Esophagus (tissue), 2 donors: ENCODE data around the gene MCM3AP. TPM values are rescaled to one million over a fixed set of nuclear protein-coding genes. Genes with fewer than 3 reads are reported as not detected.
"Not testable (repeated sequence)": the region's sequence is repeated elsewhere in the genome, so short reads cannot be mapped to it uniquely, and the experiment has no call there.

Experiments used
- H3K27ac ChIP-seq, 2 donors: one replicate each; pipeline ENCODE4 v1.5.1; 2013; ENCODE audit warnings: low read depth in 2 of 2, mild to moderate bottlenecking in 2 of 2, inconsistent platforms in 1 of 2, low read length in 1 of 2, moderate library complexity in 1 of 2
- H3K27me3 ChIP-seq, 2 donors: one replicate each; pipeline ENCODE4 v1.6.1; 2013; ENCODE audit warnings: low read length in 2 of 2, control low read depth in 1 of 2, mild to moderate bottlenecking in 1 of 2; ENCODE audit not compliant: insufficient read depth in 2 of 2, control insufficient read depth in 1 of 2
- H3K36me3 ChIP-seq, 2 donors: one replicate each; pipeline ENCODE4 v1.6.1; 2013; ENCODE audit warnings: low read length in 1 of 2; ENCODE audit not compliant: control insufficient read depth in 2 of 2, insufficient read depth in 2 of 2
- H3K4me1 ChIP-seq, 2 donors: one replicate each; pipeline ENCODE4 v1.6.1; 2013; ENCODE audit warnings: low read length in 1 of 2; ENCODE audit not compliant: control insufficient read depth in 2 of 2, insufficient read depth in 2 of 2
- H3K4me3 ChIP-seq, 2 donors: one replicate each; pipeline ENCODE4 v1.5.1; 2013; ENCODE audit warnings: low read length in 2 of 2, mild to moderate bottlenecking in 2 of 2, low read depth in 1 of 2, moderate library complexity in 1 of 2
- H3K9me3 ChIP-seq, 2 donors: one replicate each; pipeline ENCODE4 v1.6.1; 2013; ENCODE audit warnings: mild to moderate bottlenecking in 2 of 2, low read depth in 1 of 2, low read length in 1 of 2, moderate library complexity in 1 of 2; ENCODE audit not compliant: control insufficient read depth in 2 of 2, insufficient read depth in 1 of 2
- WGBS, 2 donors: extraction: QIAGEN DNeasy Blood & Tissue Kit; methylation state at CpG; one replicate each; pipeline ENCODE4 v1.1.7; 2013; 5-methylcytosine and 5-hydroxymethylcytosine counted together
- polyA plus RNA-seq, 2 donors: library from polyadenylated mRNA; stranded (reverse); fragments of 200-250 nt; gene quantifications; one replicate each; pipeline ENCODE4 v1.2.3, GENCODE V29; 2013
- donor health status: healthy with polysubstance abuse.
- donor health status: Bipolar disorder and iron deficiency.

The MCM3AP gene
- polyA plus RNA-seq, 2 donors, result 27.1 to 29.2 TPM

DNA sequence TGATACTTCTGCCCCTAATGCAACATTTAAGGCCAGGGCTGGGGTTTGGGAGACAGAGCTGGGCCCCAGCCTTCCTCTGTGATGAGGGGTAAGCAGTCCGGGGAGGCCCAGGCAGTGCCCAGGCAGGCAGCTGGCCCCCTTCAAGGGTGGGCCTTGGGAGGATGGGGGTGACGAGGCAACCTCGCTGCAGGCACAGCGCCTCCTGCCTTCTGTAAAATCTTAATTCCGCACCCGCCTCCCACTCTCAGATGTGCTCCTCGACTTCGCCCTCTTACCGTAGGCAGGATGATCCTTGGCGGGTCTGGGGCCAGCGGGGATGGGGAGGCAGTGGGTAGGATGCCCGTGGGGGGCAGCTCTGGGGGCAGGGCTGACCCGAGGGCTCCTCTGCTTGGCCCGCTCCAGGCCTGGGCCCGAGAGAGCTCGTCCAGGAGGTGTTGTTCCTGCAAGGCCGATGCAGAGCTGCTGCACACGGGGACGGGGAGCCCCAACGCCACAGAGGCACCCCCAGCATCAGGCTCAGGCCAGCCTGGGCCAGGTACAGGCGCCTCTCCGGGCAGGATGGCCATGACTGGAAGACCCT lies 29.1 kb upstream of the MCM3AP start:
- WGBS, 2 donors, result 94 to 95% methylated on average over 19 to 22 of the region's 22 CpGs

DNA sequence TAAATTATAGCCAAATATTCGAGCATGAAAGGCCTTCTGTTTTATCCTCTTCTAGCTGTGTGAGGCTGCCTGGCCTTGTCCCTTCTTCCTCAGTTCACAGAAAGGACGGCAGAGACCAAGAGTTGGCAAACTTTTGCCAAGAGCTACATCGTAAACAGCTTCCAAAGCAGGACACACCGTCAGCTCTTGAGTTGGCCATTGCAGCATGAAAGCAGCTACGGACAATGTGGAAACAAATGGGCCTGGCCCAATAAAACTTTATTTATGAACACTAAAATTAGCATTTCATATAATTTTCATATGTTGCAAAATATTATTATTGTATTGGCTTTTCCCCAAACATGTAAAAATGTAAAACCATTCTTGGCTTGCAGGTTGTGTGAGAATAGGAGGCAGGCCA lies 27.5 kb upstream of the MCM3AP start:
- Histone ChIP-seq H3K27ac (no peak overlapping the region), H3K9me3 (no peaks in the 10 kb centered on the region), H3K4me3 (no peak overlapping the region), H3K27me3 (no peaks in the 10 kb centered on the region), H3K4me1 (no peaks in the 10 kb centered on the region), H3K36me3 (peaks cover 0 to 3% of the 10 kb centered on the region in 2 donors)
- whole genome bisulfite sequencing, 2 donors, result 94 to 95% methylated on average over 5 of the region's 5 CpGs

More for the DNA sequence above, 29.1 kb upstream of the MCM3AP start:
- no peak overlapping the region for H3K27ac ChIP-seq
- no peak overlapping the region for H3K4me3 ChIP-seq
- H3K36me3 ChIP-seq, result peaks cover 0 to 3% of the 10 kb centered on the region in 2 donors
- no peaks in the 10 kb centered on the region for H3K9me3 ChIP-seq
- no peaks in the 10 kb centered on the region for H3K27me3 ChIP-seq
- no peaks in the 10 kb centered on the region for H3K4me1 ChIP-seq

DNA sequence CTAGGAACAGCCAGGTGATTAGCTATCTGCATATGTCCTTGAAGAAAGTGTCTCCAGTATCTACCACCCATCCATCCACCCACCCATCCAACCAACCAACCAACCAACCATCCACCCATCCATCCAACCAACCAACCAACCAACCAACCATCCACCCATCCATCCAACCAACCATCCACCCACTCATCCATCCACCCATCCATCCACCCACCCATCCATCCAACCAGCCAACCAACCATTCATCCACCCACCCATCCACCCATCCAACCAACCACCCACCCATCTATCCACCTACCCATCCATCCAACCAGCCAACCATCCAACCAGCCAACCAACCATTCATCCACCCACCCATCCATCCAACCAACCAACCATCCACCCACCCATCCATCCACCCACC lies 26.2 kb upstream of the MCM3AP start:
- H3K4me1 ChIP-seq, result no peaks in the 10 kb centered on the region
- no peaks in the 10 kb centered on the region for H3K27me3 ChIP-seq
- no peaks in the 10 kb centered on the region for H3K9me3 ChIP-seq
- H3K27ac ChIP-seq, result no peak overlapping the region
- peaks cover 0 to 3% of the 10 kb centered on the region in 2 donors for H3K36me3 ChIP-seq
- no peak overlapping the region for H3K4me3 ChIP-seq

DNA sequence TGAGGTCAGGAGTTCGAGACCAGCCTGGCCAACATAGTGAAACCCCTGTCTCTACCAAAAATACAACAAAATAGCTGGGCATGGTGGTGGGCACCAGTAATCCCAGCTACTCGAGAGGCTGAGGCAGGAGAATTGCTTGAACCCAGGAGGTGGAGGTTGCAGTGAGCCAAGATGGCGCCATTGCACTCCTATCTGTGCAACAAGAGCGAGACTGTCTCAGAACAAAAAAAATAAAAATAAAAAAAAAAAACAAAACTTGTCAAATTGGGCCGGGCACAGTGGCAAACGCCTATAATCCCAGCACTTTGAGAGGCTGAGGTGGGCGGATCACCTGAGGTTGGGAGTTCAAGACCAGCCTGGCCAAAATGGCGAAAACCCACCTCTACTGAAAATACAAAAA lies 24.8 kb upstream of the MCM3AP start:
- not testable (repeated sequence) for H3K27me3 ChIP-seq, H3K4me3 ChIP-seq, H3K4me1 ChIP-seq, H3K9me3 ChIP-seq, H3K36me3 ChIP-seq, H3K27ac ChIP-seq
- WGBS, 2 donors, result 97 to 98% methylated on average over 8 of the region's 8 CpGs

DNA sequence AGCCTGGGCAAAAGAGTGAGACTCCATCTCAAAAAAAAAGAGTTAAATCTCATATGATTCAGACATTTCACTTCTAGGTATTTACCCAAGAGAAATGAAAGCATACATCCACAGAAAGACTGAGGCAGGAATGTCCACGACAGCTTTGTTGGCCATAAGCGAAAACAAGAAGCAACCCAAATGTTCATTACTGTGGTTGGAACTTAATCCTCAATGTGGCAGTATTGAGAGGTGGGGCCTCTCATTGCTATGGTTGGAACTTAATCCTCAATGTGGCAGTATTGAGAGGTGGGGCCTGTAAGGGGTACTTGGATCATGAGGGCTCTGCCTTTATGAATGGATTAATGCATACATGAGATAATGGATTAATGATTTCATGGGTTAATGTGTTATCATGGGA lies 23.0 kb upstream of the MCM3AP start:
- Histone ChIP-seq H3K4me1 (no peaks in the 10 kb centered on the region), H3K27ac (no peak overlapping the region), H3K4me3 (no peak overlapping the region), H3K36me3 (peaks cover 3 to 4% of the 10 kb centered on the region in 2 donors), H3K9me3 (no peaks in the 10 kb centered on the region), H3K27me3 (no peaks in the 10 kb centered on the region)
- WGBS, 2 donors, result 97 to 98% methylated on average over 2 of the region's 2 CpGs

DNA sequence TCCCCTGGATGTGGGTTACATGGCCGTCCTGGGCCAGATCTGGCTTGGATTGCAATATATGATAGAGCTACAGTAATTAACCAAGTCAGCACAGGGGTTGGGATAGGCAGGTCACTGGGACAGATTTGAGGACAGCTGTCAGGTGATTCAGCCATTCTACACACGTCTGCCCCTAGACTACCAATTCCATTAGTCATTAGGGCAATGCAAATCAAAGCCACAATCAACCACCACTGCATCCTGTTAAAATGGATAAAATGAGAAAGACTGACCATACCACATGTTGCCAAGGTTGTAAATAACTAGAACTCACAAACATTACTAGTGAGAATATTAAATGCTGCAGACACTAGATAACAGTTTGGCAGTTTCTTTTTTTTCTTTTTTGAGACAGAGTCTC lies 22.2 kb upstream of the MCM3AP start:
- H3K9me3 ChIP-seq, result no peaks in the 10 kb centered on the region
- no peak overlapping the region for H3K4me3 ChIP-seq
- no peak overlapping the region for H3K27ac ChIP-seq
- H3K4me1 ChIP-seq, result no peaks in the 10 kb centered on the region
- peaks cover 3 to 4% of the 10 kb centered on the region in 2 donors for H3K36me3 ChIP-seq
- 73 to 79% methylated on average over 2 of the region's 2 CpGs for WGBS, 2 donors
- H3K27me3 ChIP-seq, result no peaks in the 10 kb centered on the region

DNA sequence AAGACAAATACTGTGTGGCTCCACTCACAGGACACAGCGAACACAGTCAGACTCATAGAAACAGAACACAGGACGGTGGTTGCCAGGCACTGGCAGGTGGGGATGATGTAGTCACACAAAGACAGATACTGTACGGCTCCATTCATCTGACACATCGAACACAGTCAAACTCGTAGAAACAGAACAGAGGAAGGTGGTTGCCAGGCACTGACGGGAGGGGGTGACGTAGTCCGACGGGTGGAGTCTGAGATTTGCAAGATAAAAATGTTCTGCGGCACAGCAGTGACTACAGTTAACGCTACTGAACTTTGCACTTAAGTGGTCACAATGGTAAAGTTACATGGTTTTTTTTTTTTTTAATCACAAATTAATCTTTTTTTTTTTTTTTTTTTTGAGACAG lies 19.5 kb upstream of the MCM3AP start:
- Histone ChIP-seq H3K27me3 (no peaks in the 10 kb centered on the region), H3K4me1 (no peaks in the 10 kb centered on the region), H3K27ac (no peak overlapping the region), H3K4me3 (no peak overlapping the region), H3K9me3 (no peaks in the 10 kb centered on the region), H3K36me3 (peaks cover 3 to 9% of the 10 kb centered on the region in 2 donors)
- WGBS, 2 donors, result 92 to 95% methylated on average over 11 of the region's 11 CpGs

DNA sequence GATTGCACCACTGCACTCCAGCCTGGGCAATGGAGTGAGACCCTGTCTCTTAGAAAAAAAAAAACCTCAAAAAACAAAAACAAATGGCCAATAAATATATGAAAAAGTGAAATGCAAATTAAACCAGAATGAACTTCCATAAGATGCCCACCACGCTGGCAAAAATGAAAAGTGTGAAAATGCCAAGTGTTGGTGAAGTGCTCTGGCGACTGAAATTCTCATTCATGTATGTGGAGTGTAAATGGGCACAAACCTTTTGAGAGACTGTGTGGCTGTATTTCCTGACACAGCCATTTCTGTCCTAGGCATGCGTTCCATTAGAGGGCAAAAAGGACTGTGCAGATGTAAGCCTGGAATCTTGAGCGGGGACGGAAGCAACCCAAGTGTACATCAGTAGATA lies 19.0 kb upstream of the MCM3AP start:
- Histone ChIP-seq H3K9me3 (no peaks in the 10 kb centered on the region), H3K27ac (no peak overlapping the region), H3K27me3 (no peaks in the 10 kb centered on the region), H3K4me3 (no peak overlapping the region), H3K36me3 (peaks cover 3 to 9% of the 10 kb centered on the region in 2 donors), H3K4me1 (no peaks in the 10 kb centered on the region)
- 89 to 95% methylated on average over 5 of the region's 5 CpGs for WGBS, 2 donors

DNA sequence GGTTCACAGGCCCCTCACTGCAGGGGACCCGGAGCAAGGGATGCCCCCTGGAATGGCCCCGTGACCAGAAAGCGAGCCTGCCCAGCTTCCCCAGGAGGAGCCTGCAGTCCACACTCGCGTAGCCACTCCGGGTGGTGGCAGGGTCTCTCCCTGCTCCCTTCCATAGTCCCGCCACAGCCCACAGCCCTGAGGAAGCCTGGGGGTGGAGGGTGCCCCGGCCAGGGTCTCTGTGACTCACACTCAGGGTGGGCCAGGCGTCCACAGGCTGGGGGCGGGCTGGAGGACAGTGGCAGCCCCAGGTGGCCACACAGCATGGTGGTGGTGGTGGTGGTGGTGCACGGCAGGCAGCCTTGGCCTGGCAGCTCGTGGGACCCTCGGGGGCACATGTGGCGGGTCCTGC lies 16.3 kb upstream of the MCM3AP start:
- Histone ChIP-seq H3K9me3 (no peaks in the 10 kb centered on the region), H3K27me3 (no peaks in the 10 kb centered on the region)
- 92 to 96% methylated on average over 12 to 14 of the region's 14 CpGs for WGBS, 2 donors

DNA sequence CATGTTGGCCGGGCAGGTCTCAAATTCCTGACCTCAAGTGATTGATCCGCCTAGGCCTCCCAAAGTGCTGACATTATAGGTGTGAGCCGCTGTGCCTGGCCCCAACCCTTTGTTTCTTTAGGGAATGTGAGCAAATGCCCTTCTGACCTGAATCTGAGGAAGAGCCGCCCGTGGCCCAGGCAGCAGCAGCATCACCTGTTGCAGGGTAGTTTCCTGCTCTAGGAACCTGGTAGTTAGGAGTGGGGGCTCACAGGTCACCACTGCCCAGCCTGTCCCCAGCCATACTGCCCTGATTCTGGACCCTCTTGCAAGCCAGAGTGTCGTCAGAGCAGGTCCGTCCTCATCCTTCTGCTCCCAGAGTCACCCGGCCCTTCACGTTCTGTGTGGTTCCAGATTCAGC lies 13.8 kb upstream of the MCM3AP start:
- Histone ChIP-seq H3K9me3 (no peaks in the 10 kb centered on the region), H3K4me3 (no peak overlapping the region), H3K27ac (no peak overlapping the region), H3K36me3 (peaks cover 0 to 5% of the 10 kb centered on the region in 2 donors), H3K4me1 (peaks cover 0 to 8% of the 10 kb centered on the region in 2 donors), H3K27me3 (no peaks in the 10 kb centered on the region)
- WGBS, 2 donors, result 84 to 86% methylated on average over 9 of the region's 9 CpGs

More for the DNA sequence above, 16.3 kb upstream of the MCM3AP start:
- peaks cover 0 to 8% of the 10 kb centered on the region in 2 donors for H3K4me1 ChIP-seq
- H3K27ac ChIP-seq, result no peak overlapping the region
- H3K36me3 ChIP-seq, result peaks cover 3 to 9% of the 10 kb centered on the region in 2 donors
- H3K4me3 ChIP-seq, result no peak overlapping the region
